ENCODE data around the gene DZIP1L.

The DZIP1L gene

GRCh38 chr3:138030734-138031280 is 84.6 kb downstream of the DZIP1L start:
- DNase-seq: no peak

GRCh38 chr3:138027821-138028220 is 87.6 kb downstream of the DZIP1L start:
- DNase-seq: no peak

DNA sequence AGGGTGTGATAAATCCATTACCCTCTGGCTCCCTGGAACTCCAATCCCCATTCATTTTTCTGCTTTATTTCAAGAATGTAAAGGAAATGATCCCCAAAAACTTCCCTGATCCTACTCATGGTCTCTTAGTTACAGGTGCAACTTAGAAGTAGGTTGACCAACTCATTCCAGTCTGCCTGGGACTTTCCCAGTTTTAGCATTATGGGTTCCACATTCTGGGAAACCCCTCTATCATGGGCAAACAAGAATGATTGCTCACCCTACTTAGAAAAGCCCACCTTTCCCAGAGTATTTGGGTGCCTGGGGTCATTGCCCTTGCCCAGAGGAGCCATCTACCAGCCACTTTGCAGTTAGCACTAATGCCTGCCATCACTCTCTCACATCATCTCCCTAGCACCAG is 89.9 kb downstream of the DZIP1L start:
- DNase-seq: no peak

DNA sequence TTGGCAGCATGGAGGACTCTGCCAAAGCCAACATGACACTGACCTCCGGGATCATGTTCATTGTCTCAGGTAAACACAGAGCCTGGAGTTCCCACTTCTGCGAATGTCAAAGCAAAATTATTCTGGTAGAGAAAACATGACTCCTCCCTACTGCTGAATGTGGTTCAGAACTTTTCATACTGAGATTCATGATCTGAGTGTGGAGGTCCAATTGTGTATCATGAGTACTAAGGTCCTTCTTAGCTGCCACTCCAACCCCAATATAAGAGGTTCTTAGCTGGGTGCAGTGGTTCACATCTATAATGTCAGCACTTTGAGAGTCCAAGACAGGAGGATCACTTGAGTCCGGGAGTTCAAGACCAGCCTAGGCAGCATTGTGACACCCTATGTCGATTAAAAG is 91.7 kb downstream of the DZIP1L start:
- no peak for DNase-seq

- DNase-seq: no peak
These were observed 95.9 kb downstream of the DZIP1L start for GRCh38 chr3:138019281-138020069.

GRCh38 chr3:138016065-138016464 is 99.3 kb downstream of the DZIP1L start:
- no peak for DNase-seq

GRCh38 chr3:138012526-138012925 is 102.9 kb downstream of the DZIP1L start:
- DNase-seq: no peak
